IPS DF 4.7 (cell line): Measurements from ENCODE around the gene PSMG2.

Experiments used
- DNase-seq: peaks from one replicate; pipeline ENCODE4 v3.0.0-alpha.2; 2013; ENCODE audit warnings: low spot score; ENCODE audit errors: extremely low read depth

The PSMG2 gene, protein sequence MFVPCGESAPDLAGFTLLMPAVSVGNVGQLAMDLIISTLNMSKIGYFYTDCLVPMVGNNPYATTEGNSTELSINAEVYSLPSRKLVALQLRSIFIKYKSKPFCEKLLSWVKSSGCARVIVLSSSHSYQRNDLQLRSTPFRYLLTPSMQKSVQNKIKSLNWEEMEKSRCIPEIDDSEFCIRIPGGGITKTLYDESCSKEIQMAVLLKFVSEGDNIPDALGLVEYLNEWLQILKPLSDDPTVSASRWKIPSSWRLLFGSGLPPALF

DNA sequence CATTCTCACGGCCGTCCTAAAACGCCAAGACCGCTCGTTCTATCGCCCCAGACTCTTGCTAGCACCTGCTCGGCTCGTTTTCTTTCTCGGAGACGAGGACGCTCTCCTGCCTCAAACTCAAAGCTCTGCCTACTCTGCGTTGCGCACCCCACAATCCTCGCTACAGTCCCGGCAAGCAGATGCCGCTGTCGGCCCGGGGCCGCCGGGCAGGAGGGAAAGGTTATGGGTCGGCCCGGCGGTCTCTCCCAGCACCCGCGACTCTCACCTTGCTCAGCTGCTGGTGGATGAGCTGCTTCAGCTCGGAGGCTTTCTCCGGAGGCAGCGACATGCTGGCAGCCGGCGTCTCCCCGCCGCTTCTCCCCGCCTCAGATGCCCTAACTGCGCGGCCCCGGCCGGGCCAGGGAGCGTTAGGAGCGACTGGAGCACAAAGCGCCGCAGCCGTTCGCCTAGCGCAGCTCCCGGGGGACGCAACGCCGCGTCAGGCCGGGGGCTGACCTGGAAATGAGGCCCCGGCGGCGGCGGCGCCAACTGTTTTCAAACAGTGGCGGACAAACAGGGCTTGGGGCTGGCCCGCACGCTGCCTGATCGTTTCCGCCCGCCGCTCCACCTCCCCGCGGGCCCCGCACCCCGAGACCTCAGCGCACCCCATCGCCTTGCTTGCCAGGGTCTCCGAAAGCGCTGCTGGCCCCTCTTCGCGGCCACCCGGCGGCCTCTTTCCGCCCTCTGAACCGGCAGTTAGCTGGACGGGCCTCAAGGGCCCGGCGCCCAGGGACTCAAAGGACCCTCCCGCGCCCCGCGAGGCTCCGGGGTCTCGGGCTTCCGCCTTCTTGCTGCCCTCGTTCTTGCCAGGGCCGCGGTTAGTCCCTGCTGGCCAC is at the start of gene PSMG2, which contains the start of gene CEP76:
TSS of gene PSMG2 (plus strand) at position 822 of the 875 bp plus-strand sequence. CDS start 66 bp downstream, outside the sequence.
TSS of gene CEP76 (minus strand) at position 503 of the 875 bp plus-strand sequence. CDS start at position 328, 175 bp downstream.
- DNase-seq, result no peak

DNA sequence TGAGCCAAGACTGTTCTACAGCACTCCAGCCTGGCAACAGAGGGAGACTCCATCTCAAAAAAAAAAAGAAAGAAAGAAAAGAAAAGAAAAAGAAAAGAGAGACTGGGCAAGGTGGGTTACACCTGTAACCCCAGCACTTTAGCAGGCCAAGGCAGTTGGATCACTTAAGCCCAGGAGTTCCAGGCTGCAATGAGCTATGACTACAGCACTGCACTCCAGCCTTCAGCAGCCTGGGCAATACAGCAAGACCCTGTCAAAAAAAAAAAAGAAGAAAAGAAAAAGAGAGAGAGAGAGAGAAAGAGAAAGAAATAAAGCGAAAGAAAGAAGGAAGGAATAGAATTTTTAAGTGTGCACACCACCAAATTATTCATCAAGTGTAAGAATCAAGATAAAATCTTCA is 47.9 kb upstream of the PSMG2 start:
- DNase-seq, result no peak

DNA sequence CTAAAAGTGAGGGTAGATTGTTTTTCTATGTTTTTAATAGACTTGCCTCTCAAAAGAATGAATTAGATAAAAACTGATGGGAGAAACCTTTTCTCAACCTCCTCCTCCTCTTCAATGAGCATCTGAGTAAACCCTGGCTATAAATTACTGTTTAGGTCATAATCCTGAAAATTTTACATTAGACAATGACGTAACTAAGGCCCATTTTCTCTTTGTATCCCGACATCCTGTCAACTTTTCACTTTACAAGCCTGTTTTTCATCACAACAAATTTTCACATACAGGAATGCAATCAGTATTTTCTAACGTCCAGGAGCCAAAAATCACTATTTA is 46.3 kb upstream of the PSMG2 start:
- DNase-seq, result no peak

DNA sequence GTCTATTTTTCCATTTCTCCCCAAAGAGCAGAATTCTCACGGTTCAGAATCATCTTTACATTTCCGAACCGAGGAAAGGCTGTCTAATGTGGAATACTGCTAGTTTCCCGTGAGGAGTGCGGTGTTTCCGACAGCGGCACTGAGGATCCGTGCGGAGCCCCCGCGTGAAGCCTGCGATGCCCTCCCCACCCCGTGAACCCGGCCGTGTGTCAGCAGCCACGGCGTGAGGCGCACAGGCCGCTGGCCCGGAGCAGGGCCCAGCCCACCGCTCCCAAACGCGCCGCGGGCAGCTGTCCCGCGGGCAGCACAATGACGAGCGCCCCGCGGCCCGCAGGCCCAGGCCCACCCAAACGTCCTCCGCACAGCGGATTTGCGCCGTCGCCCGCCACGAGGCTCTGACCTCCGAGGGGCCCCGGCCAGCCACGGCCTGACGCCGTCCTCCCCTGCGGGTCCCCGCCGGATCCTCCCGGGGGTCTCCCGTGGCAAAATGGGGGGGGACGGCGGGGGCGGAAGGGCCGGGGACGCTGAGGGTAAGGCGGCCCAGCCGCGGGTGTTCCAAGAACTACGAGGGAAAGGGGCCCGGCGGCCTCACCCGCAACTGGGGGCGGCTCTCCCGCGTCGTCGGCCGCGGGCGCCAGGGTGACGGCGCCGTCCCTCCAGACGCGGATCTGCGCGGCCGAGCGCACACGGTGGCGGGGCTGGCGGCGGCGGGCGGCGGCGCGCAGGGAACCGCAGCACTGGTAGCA is 45.7 kb upstream of the PSMG2 start:
- DNase-seq, result no peak

DNA sequence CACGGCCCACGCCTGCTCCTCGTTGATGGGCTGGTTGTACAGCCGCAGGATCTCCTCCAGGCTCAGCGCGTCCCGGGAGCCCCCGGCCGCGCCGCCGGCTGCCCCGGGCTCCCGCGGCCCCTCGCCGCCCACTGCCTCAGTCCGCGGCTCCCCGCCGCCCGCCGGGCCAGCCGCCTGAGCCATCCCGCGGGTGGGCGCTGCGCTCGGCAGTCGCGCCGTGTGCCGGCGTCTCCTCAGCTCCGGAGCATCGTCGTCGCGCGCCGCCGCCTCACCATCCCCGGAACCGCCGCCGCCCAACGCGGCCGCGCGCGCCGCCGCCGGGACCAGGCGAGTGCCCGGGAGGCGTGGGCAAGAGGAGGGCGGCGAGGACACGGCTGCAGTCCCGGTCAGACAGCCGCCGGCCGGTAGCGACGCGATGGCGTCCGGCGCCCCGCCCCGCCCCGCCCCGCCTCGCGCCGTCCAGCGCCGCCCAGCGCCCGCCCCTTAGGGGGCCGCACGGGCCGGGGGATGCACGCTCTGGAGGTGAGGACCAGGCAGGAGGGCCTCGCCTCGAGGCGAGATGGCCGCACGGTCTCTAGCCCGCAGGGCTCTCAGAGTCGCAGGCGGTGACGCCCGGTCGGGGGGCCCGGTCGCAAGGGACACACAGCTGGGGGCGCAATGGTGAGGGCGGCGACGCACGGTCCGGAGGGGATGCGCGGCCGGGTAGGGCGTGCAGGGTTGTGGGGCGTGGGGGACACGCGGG is 45.0 kb upstream of the PSMG2 start, which contains the start of gene SPIRE1:
TSS of gene SPIRE1 (minus strand) at position 424 of the 742 bp plus-strand sequence. CDS start at position 183, 241 bp downstream.
- no peak for DNase-seq

DNA sequence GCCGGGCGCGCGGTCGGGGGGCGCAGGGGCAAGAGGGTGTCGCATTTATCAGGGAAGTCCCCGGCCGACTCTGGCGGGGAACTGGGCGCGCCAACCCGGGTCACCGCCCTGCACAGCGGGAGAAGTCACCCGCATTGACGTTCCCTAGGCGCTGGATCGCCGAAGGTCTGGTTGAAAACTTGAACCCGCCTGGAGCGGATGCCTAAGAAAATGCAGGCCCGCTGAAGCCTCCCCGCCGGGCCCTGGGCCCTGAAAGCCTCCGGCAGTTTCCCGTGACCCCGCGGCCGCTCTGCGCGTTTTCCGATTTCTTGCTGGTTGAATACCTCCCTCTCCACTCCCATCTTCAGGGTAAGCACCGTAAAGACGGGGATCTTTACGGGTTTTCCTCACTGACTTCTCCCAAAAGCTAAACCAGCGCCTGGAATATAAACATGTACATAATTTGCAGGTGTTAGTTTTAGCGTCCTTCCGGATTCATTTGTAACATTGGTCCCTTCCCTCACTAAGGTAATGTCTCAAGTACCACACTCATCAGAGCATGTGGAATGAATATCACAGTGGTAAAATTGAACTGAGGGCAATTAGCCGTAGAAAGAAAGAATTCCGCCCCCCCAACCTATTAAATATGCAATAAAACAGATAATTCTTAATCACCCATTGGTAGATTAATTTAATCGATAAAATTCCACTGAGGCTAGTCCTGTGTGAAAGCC is 44.3 kb upstream of the PSMG2 start:
- no peak for DNase-seq

DNA sequence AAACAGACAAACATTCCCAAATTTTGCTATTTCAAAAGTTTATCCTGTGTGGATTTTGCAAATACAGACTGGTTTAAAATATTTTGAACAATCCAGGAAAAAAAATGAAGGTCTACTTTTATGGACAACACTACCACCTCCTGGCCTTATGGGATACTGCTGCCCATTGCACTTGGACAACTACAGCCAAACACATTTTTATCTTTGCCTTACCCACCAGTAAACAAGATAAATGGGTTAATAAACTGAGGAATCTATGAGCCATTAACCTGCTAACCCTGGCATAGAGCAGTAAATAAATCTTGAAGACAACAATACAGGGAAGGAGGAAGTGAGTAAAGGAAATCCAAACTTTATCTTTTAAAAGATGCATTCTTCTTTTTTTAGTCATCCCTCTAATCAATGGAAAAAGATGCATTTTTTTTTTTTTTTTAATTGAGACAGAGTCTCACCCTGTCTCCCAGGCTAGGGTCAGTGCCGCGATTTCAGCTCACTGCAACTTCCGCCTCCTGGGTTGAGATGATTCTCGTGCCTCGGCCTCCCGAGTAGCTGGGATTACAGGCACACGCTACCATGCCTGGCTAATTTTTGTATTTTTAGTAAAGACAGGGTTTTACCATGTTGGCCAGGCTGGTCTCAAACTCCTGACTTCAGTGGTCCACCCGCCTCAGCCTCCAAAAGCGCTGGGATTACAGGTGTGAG is 42.8 kb upstream of the PSMG2 start:
- DNase-seq, result no peak

DNA sequence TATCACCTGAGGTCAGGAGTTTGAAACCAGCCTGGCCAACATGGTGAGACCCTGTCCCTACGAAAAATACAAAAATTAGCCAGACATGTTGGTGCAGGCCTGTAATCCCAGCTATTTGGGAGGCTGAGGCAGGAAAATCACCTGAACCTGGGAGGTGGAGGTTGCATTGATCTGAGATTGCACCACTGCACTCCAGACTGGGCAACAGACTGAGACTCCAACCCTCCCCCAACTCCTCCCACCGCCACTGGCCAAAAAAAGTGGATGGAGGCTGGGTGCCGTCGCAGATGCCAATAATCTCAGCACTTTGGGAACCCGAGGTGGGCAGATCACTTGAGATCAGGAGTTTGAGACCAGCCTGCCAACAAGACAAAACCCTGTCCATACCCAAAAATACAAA is 34.8 kb upstream of the PSMG2 start:
- no peak for DNase-seq

DNA sequence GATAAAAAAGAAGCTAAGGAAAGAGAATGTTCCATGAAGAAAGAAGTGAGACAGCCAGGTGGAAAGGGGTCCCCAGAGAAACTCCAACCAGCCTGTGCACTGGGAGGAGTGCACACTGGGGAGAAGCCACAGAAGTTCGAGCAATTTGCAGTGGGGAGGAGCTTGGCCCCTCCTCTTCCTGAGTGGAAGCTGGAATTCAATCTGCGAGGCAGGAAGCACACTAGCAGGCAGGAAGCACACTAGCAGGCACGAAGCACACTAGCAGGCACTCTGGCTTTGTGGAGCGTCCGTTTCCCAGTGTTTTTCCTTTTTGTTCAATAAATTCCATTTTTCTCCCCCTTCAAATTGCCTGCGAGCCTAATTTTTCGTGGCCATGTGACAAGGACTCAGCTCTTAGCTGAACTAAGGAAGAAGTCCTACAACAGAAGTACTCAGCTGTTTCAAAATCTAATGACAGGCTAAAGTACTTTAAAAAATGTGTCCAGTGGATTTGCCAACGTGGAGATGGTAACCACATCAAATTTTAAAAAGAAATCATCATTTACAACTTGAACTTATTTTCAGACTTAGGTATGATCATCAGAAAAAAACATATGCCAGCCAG is 23.6 kb upstream of the PSMG2 start:
- no peak for DNase-seq

DNA sequence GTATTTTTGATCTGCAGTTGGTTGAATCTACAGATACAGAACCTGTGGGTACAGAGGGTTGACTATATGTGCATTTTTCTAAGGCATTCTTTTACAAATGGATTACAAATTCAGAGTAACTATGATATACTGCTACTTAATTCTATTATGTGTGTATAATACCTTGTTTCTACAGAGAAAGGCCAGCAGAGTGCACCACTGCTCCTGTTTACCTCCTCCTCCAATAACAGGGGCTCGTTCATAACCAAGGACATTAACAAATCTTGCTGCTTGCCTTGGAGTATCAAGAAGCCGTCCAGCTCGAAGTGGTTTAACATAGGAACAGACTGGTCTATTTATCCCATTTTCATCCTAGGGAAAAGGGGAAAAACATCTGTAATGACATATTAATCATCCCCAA is 16.7 kb upstream of the PSMG2 start:
- no peak for DNase-seq

DNA sequence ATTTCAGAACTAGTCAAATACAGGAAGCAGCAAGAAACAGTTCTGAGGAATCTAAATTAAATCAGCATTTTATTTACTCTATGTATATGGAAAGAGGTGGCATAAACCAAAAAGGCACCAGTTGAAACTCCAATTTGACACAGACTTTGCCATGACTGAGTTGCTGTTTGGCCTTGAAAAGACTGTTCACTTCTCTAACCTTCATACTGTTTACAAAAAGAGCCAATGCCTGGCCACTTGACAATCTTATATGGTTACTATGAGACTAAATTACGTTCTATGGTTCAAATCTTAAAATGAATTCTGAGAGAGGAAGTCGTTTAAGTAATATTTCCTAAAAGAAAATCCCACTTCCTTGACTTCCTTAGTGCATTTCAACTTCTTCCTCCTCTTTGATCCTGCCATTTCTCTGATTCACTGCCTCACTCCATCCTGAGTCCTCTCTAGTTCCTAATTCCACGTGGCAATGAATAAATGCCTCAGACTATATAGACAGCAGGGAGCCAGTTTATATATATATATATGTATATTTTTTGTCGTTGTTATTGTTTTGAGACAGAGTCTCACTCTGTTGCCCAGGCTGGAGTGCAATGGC is 13.5 kb upstream of the PSMG2 start:
- no peak for DNase-seq

DNA sequence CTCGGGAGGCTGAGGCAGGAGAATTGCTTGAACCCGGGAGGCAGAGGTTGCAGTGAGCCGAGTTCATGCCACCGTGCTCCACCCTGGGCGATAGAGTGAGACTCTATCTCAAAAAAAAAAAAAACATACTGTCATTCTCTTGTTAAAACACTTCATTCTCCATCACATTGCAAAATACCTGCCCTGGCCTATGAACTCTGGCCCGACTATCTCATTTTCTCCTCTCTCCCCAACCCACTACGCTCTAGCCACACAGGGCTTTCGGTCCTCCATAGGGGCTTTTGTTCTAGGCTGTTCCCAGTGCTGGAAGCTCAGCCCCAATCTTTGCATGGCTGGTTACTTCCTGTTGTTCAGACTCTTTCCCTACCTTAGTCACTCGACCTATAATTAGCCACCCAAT is 10.6 kb upstream of the PSMG2 start:
- no peak for DNase-seq

DNA sequence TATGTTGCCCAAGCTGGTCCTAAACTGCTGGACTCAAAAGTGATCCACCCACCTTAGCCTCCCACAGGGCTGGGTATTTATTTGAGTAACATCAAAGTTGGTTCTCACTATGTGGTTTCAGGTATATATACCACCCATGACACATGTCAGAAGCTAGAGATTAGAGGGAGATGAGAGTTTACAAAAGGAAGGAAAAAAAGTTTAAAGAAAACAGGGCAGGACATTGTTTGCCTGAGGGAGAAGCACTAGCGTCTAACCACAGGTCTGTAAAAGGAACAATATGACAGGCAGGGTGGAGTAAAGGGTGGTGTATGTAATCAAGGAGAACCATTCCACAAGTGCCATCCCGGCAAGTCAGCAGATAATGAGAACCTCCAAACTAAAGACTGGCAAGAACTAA is 8.8 kb upstream of the PSMG2 start:
- no peak for DNase-seq

DNA sequence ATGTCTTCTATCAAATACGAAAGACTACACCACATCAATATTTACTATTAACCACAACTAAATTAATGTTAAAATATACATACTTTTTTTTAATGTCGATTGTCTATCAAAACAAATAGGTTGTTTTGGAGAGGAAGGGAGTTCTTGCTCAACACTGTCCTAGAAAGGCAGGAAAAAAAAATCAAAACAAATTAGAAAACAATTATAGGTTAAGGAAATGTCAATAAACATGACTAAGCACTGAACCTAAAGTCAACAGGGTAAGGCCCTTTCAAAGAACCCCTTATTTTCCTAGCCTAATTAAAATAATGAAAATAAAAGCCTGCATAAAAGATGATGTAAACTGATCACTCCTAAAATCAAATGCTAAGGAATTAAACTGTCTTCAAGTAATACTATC is 3.1 kb upstream of the PSMG2 start:
- no peak for DNase-seq

DNA sequence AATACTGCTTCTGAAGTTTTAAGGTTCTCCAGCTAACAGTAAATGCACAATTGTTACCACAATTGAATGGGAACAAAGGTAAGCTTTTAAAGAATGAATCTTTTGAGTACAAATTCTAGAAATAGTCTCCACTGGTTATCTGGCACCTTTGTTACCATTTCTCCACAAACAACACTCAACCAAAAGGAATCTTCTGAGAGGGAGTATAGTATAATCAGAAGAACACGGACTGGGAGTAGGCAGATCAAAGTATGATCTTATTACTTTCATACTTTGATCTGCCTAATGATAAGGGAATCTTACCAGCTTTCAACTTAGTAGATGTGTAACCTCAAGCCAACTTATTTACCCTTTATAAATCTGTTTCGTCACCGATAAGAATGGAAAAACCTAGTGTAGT is 1.7 kb upstream of the PSMG2 start:
- DNase-seq, result no peak

DNA sequence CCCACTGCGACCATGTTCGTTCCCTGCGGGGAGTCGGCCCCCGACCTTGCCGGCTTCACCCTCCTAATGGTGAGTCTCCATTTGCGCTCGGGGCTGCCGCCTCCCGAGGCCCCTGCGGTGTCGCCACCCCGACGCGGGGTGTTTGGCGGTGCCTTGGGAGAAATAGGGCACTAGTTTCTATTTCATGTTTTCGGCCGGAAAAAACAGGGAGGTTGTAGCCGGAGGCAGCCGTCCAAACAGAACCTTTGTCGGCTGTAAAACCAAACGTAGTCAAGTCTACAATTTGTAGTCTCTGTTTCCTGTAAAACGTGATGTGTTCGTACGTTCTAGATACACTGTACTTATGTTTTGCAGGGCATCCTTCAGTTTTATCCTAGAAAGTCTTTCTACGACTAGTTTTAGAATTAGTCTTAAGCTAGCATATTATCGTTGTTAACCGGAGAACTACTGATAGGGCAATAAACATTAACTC is 290 bp downstream of the PSMG2 start:
- DNase-seq, result no peak

DNA sequence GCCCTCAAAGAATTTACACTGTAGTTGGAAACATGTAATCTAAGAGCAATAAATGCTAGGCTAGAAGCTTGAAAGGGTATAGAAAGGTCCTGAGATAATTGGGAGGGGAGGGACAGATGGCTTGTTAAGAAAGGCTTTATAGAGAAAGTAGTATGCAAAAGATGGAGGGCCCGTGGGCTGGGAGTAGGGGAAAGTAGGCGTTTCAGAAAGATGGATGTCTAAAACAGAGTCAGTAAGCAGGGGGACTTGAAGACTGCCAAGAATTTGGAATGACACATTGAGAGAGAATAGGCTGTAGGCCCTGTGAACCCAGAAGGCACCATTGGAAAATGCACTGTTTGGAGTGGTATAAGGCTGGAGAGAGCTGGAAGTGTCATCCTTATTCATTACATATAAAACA is 822 bp downstream of the PSMG2 start:
- DNase-seq, result no peak

DNA sequence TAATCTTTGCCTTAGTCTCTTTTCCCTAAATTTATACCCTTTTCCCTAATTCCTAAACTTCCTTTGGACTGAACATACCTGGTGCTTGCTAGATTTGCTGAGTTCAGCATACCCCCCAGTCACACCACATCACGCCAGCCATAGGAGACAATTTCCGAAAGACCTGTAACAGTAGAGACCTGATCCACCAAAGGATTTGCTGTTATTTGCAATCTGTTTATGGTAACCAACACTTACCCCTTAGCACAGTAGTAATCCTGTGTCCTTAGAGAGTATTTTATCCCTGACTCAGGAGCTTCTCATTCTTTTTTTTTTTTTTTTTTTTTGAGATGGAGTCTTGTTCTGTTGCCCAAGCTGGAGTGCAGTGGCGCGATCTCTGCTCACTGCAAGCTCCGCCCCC is 8.6 kb downstream of the PSMG2 start:
- DNase-seq, result no peak
